GM21529 (cell line): ENCODE results near the gene CACNA1D.

ENCODE experiments used
- ATAC-seq: cut with Tn5 transposase; IDR thresholded peaks from one replicate; pipeline ENCODE4 v1.9.1; 2021; ENCODE audit not compliant: unreplicated experiment

Gene CACNA1D

GRCh38 chr3:53775018-53775417, 280.6 kb downstream of the CACNA1D start:
- no peak for ATAC-seq

GRCh38 chr3:53775834-53776251, 281.4 kb downstream of the CACNA1D start:
- ATAC-seq = no peak

- no peak for ATAC-seq
Observed at GRCh38 chr3:53776494-53777101, 282.2 kb downstream of the CACNA1D start.

GRCh38 chr3:53777468-53777867, 283.1 kb downstream of the CACNA1D start:
- ATAC-seq = no peak

GRCh38 chr3:53778153-53778552, 283.7 kb downstream of the CACNA1D start:
- ATAC-seq = no peak

GRCh38 chr3:53780171-53780570, 285.8 kb downstream of the CACNA1D start:
- no peak for ATAC-seq

- ATAC-seq = no peak
Observed at GRCh38 chr3:53780806-53781205, 286.4 kb downstream of the CACNA1D start.

GRCh38 chr3:53787016-53787415, 292.6 kb downstream of the CACNA1D start:
- no peak for ATAC-seq

GRCh38 chr3:53788038-53788437, 293.6 kb downstream of the CACNA1D start:
- no peak for ATAC-seq

GRCh38 chr3:53789459-53789858, 295.0 kb downstream of the CACNA1D start:
- ATAC-seq = no peak

- ATAC-seq = no peak
Observed at GRCh38 chr3:53790470-53790869, 296.1 kb downstream of the CACNA1D start.

GRCh38 chr3:53791317-53791716, 296.9 kb downstream of the CACNA1D start:
- no peak for ATAC-seq

- no peak for ATAC-seq
Observed at GRCh38 chr3:53792866-53793265, 298.5 kb downstream of the CACNA1D start.

- no peak for ATAC-seq
Observed at GRCh38 chr3:53794597-53794996, 300.2 kb downstream of the CACNA1D start.

- no peak for ATAC-seq
Observed at GRCh38 chr3:53795176-53795575, 300.8 kb downstream of the CACNA1D start.

- ATAC-seq = no peak
Observed at GRCh38 chr3:53795789-53796560, 301.6 kb downstream of the CACNA1D start.

- ATAC-seq = no peak
Observed at GRCh38 chr3:53798144-53798543, 303.7 kb downstream of the CACNA1D start.

- no peak for ATAC-seq
Observed at GRCh38 chr3:53799338-53799865, 305.0 kb downstream of the CACNA1D start.

- no peak for ATAC-seq
Observed at GRCh38 chr3:53800041-53800906, 305.9 kb downstream of the CACNA1D start.

- ATAC-seq = no peak
Observed at GRCh38 chr3:53801319-53801718, 306.9 kb downstream of the CACNA1D start.

GRCh38 chr3:53802256-53802880, 308.0 kb downstream of the CACNA1D start:
- no peak for ATAC-seq
